Suprapubic skin (tissue), 3 donors: ENCODE results near the gene TMEM116.

ENCODE experiments used
- CTCF ChIP-seq, 2 donors: fragments of 200-600 bp in 1 of 2; fragments of 450-650 bp in 1 of 2; sonication (generic) in 1 of 2; IDR thresholded peaks; one replicate each; pipeline ENCODE4 v1.5.1; 2016 to 2019; ENCODE audit warnings: antibody characterized with exemption in 2 of 2, mild to moderate bottlenecking in 1 of 2, moderate library complexity in 1 of 2
- EP300 ChIP-seq: sonication (generic); formaldehyde crosslinking; IDR thresholded peaks from one replicate; pipeline ENCODE4 v1.6.1; 2017; ENCODE audit warnings: antibody characterized with exemption

DNA sequence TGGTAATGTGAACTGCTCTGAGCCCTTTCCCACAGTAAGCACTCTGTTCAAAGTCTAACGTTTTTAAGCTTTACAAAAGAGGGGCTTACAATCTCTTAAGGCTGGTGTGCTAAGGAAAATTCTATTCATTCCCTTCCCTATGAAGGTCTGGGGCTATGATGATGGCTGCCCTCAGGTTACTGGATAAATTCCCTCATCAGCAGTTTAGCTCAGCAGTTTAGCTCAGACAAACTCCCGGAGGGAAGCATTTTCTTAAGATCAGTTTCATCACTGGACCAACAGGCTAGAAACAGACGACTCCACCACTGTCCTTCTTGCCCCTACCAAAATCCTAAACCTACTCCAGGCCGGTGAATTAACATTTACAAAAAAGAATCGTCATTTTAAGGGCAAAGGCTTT is 19.3 kb upstream of the TMEM116 start:
- TF ChIP-seq CTCF (IDR thresholded peaks at IDR 0.05) (no peak), EP300 (no peak)
